ENCODE measurements around the gene YES1. TPM values are rescaled to one million over a fixed set of nuclear protein-coding genes. Genes with fewer than 3 reads are reported as not detected.

YES1 gene
- total and polyA plus RNA-seq, 2 donors (not counting 3 experiments of a cell fraction or from before 2014, with no cell fraction given): 16.5 to 92.3 TPM

DNA sequence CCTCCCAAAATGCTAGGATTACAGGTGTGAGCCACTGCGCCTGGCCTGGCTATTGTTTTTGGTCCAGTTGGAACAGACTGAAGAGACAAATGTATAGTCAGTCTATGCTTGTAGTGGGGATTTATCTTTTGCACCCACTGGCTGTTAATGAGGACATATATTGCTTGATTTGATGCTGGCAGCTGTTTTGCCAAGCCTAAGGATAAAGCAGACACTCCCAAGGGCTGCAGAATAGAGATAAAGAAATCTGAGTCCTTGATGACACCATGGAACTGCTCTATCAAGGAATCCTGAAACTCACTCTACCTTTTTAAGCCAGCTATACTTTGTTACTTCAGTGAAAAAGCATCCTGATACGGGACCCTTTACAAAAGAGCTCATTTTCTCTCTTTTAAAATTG is 56.5 kb downstream of the YES1 start:
- Histone ChIP-seq H3K9me3 (replicated peaks; ENCODE audit: control insufficient read depth, insufficient read depth, low read length) (no peaks in the 10 kb centered on the region), H3K36me3 (ENCODE audit: control insufficient read depth in 2 of 2, extremely low read depth in 1 of 2, insufficient read depth in 2 of 2, low read length in 2 of 2) (peaks cover 0 to 4% of the 10 kb centered on the region in 2 experiments), H2AFZ (ENCODE audit: low read depth, low read length) (no peak overlapping the region), H3K79me2 (ENCODE audit: control insufficient read depth, insufficient read depth, low read length) (peaks cover 49% of the 10 kb centered on the region), H3K27ac (ENCODE audit: insufficient read depth, low read depth, low read length) (no peak overlapping the region), H4K20me1 (replicated peaks; ENCODE audit: control insufficient read depth, extremely low read depth, insufficient read depth, low read length) (no peaks in the 10 kb centered on the region), H3K4me2 (ENCODE audit: insufficient read depth, low read length) (no peak overlapping the region), H3K9me1 (replicated peaks; ENCODE audit: control insufficient read depth, extremely low read depth, insufficient read depth, low read length) (peaks cover 4% of the 10 kb centered on the region), H3K9ac (replicated peaks; ENCODE audit: extremely low read depth, insufficient read depth, low read length) (no peak overlapping the region), H3K4me3 (replicated peaks in 1 of 3; ENCODE audit: insufficient read depth in 1 of 3, low read depth in 1 of 3, low read length in 3 of 3) (no peak overlapping the region), H3K27me3 (ENCODE audit: control insufficient read depth in 2 of 2, insufficient read depth in 2 of 2, low read length in 2 of 2) (no peaks in the 10 kb centered on the region), H3K4me1 (ENCODE audit: control insufficient read depth, extremely low read depth, insufficient read depth, low read length) (peaks cover 8% of the 10 kb centered on the region)
- dilution Hi-C loops (cut with MboI; ENCODE audit: extremely low pct_ligation_motif_present, low sequenced_read_pairs): no loop called here
- POLR2A ChIA-PET: interaction anchor here (0.7 kb wide), 1 partner anchor 9 kb away, joined by 5 read pairs; no protein-coding TSS in a partner anchor
- no TSS peak for BruUV-seq (replicated peaks)
- TF ChIP-seq POLR2A (IDR thresholded peaks at IDR 0.05; ENCODE audit: low read depth, low read length): no peak
- TF ChIP-seq FOS (IDR thresholded peaks at IDR 0.05; ENCODE audit: borderline replicate concordance, insufficient read depth, low read length): no peak
- TF ChIP-seq, protein P1, sequence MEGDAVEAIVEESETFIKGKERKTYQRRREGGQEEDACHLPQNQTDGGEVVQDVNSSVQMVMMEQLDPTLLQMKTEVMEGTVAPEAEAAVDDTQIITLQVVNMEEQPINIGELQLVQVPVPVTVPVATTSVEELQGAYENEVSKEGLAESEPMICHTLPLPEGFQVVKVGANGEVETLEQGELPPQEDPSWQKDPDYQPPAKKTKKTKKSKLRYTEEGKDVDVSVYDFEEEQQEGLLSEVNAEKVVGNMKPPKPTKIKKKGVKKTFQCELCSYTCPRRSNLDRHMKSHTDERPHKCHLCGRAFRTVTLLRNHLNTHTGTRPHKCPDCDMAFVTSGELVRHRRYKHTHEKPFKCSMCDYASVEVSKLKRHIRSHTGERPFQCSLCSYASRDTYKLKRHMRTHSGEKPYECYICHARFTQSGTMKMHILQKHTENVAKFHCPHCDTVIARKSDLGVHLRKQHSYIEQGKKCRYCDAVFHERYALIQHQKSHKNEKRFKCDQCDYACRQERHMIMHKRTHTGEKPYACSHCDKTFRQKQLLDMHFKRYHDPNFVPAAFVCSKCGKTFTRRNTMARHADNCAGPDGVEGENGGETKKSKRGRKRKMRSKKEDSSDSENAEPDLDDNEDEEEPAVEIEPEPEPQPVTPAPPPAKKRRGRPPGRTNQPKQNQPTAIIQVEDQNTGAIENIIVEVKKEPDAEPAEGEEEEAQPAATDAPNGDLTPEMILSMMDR (IDR thresholded peaks at IDR 0.05; ENCODE audit: extremely low read depth in 1 of 2, insufficient read depth in 1 of 2, low read depth in 1 of 2, low read length in 2 of 2): no peak
- TF ChIP-seq, protein P2, sequence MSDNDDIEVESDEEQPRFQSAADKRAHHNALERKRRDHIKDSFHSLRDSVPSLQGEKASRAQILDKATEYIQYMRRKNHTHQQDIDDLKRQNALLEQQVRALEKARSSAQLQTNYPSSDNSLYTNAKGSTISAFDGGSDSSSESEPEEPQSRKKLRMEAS (IDR thresholded peaks at IDR 0.05; ENCODE audit: insufficient read depth, insufficient read length): no peak
- TF ChIP-seq POLR2AphosphoS5 (IDR thresholded peaks at IDR 0.05; ENCODE audit: insufficient read depth, low read depth, low read length): no peak
- TF ChIP-seq MYC (IDR thresholded peaks at IDR 0.05; ENCODE audit: low read depth, low read length): no peak
- TF ChIP-seq EZH2 (IDR thresholded peaks at IDR 0.05; ENCODE audit: borderline replicate concordance, low read depth, low read length, severe bottlenecking): no peak
- no peak for TF ChIP-seq GATA2 (IDR thresholded peaks at IDR 0.05; ENCODE audit: insufficient read depth, insufficient read length, low read depth, low read length)
- no peak for TF ChIP-seq JUN (IDR thresholded peaks at IDR 0.05; ENCODE audit: borderline replicate concordance, insufficient read depth, insufficient read length, low read depth)
- no peak for FAIRE-seq
- intact Hi-C loops (cut with micrococcal nuclease): no loop called here
- CTCF ChIA-PET: interaction anchor here (0.8 to 2.2 kb wide), 2 partner anchors 59 to 75 kb away, joined by 3 to 10 read pairs; no protein-coding TSS in a partner anchor
- no peak for DNase-seq (ENCODE audit: low read depth, low spot score)

Data from endothelial cell of umbilical vein (primary cell).